ENCODE measurements around the gene C6orf136.
"Not testable (repeated sequence)": the region's sequence is repeated elsewhere in the genome, so short reads cannot be mapped to it uniquely, and the experiment has no call there.

The C6orf136 gene, protein sequence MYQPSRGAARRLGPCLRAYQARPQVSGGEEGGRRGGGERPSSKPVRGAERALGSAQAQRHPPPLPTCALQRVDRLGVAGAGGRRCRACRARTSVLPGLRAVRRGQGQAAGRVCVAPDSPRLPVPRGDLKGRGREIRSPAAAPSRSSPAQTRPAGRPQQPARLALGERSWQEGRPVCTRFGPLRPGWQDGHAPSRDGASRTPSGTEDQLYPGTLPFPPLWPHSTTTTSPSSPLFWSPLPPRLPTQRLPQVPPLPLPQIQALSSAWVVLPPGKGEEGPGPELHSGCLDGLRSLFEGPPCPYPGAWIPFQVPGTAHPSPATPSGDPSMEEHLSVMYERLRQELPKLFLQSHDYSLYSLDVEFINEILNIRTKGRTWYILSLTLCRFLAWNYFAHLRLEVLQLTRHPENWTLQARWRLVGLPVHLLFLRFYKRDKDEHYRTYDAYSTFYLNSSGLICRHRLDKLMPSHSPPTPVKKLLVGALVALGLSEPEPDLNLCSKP

DNA sequence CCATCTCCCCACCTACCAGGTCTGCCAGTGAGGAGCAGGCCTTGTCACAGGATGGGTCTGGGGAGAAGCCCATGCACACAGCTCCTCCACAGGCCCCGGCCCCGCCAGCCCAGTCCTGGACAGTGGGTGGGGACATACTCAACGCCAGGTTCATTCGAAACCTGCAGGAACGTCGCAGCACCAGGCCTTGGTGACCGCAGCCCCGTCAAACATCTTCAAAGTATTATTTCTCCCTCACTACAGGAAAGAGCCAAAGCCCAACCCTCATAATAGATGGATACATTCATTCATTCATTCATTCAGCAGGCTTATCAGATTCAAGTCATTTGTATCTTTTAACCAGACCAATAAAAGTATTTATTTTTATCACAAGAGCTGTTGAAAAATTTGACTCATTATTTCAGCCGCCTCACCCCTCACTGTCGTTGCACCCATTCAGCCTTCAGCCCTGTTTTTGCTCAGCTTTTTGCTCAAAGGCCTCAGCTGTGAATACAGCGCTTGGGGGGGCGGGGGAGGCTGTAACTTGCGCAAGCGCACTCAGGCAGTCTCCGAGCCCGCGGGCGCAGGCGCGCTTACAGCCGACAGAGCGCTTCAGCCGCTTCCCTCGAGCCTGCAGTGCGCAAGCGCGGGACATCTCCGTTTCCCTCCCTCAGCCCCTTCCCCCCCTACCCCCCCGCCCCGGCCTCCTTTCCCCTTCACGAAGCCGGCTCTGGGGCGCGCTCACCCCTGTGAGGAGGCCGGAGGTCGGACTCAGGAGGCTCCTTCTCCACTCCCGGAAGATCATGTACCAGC is at the start of gene C6orf136:
TSS of gene C6orf136 (plus strand) at position 684 of the 792 bp plus-strand sequence. CDS start at position 783, 99 bp downstream.
- TF ChIP-seq POLR2A (IDR thresholded peaks at IDR 0.05; ENCODE audit: extremely low read depth, insufficient read length) (no peak), MYC (IDR thresholded peaks at IDR 0.05; ENCODE audit: low read depth, low read length) (no peak)
- TF ChIP-seq, protein P1, sequence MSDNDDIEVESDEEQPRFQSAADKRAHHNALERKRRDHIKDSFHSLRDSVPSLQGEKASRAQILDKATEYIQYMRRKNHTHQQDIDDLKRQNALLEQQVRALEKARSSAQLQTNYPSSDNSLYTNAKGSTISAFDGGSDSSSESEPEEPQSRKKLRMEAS (IDR thresholded peaks at IDR 0.05; ENCODE audit: low read depth, low read length): peak; percentile 29; the same call in 1 of the 2 replicates
- DNase-seq (ENCODE audit: low read depth): peak; percentile 96
- H3K4me3 ChIP-seq (ENCODE audit: low read depth, low read length): peak within 1 kb of the TSS; percentile 78

- DNase-seq (ENCODE audit: low read depth): peak; percentile 82
- TF ChIP-seq POLR2A (IDR thresholded peaks at IDR 0.05; ENCODE audit: extremely low read depth, insufficient read length) (peak; percentile 16), MYC (IDR thresholded peaks at IDR 0.05; ENCODE audit: low read depth, low read length) (peak; percentile 13; the same call in 1 of the 2 replicates)
- TF ChIP-seq, protein P2, sequence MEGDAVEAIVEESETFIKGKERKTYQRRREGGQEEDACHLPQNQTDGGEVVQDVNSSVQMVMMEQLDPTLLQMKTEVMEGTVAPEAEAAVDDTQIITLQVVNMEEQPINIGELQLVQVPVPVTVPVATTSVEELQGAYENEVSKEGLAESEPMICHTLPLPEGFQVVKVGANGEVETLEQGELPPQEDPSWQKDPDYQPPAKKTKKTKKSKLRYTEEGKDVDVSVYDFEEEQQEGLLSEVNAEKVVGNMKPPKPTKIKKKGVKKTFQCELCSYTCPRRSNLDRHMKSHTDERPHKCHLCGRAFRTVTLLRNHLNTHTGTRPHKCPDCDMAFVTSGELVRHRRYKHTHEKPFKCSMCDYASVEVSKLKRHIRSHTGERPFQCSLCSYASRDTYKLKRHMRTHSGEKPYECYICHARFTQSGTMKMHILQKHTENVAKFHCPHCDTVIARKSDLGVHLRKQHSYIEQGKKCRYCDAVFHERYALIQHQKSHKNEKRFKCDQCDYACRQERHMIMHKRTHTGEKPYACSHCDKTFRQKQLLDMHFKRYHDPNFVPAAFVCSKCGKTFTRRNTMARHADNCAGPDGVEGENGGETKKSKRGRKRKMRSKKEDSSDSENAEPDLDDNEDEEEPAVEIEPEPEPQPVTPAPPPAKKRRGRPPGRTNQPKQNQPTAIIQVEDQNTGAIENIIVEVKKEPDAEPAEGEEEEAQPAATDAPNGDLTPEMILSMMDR (IDR thresholded peaks at IDR 0.05; ENCODE audit: low read depth, low read length): peak; percentile 82
- H3K4me3 ChIP-seq (ENCODE audit: low read depth, low read length): not testable (repeated sequence)
Observed at GRCh38 chr6:30597315-30598144, 49.4 kb upstream of the C6orf136 start.

DNA sequence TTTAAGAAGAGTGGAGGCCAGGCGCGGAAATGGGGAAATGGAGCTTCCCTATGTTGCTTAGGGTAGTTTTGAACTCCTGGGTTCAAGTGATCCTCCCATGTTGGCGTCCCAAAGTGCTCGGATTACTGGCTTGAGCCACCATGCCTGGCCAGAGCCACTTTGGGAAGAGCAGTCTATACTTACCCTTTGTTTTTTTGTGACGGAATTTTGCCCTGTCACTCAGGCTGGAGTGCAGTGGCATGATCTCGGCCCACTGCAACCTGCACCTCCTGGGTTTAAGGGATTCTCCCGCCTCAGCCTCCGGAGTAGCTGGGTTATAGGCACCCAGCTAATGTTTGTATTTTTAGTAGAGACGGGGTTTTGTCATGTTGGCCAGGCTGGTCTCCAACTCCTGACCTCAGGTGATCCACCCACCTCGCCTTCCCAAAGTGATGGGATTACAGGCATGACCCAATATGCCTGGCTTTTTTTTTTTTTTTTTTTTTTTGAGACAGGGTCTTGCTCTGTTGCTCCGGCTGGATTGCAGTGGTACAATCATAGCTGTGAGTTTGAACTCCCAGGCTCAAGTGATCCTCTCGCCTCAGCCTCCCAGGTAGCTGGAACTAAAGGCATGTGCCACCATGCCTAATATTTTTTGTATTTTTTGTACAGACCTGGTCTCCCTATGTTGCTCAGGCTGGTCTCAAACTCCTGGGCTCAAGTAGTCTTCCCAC is 47.9 kb upstream of the C6orf136 start:
- DNase-seq (ENCODE audit: low read depth): no peak
- H3K4me3 ChIP-seq (ENCODE audit: low read depth, low read length): no peak overlapping the region
- TF ChIP-seq, protein P2 (IDR thresholded peaks at IDR 0.05; ENCODE audit: low read depth, low read length): no peak
- TF ChIP-seq MYC (IDR thresholded peaks at IDR 0.05; ENCODE audit: low read depth, low read length) (no peak), POLR2A (IDR thresholded peaks at IDR 0.05; ENCODE audit: extremely low read depth, insufficient read length) (no peak)
- TF ChIP-seq, protein P1 (IDR thresholded peaks at IDR 0.05; ENCODE audit: low read depth, low read length): no peak

- no peak for DNase-seq (ENCODE audit: low read depth)
- no peak for TF ChIP-seq MYC (IDR thresholded peaks at IDR 0.05; ENCODE audit: low read depth, low read length)
- TF ChIP-seq, protein P1 (IDR thresholded peaks at IDR 0.05; ENCODE audit: low read depth, low read length): no peak
- TF ChIP-seq, protein P2 (IDR thresholded peaks at IDR 0.05; ENCODE audit: low read depth, low read length): no peak
- TF ChIP-seq POLR2A (IDR thresholded peaks at IDR 0.05; ENCODE audit: extremely low read depth, insufficient read length): no peak
- H3K4me3 ChIP-seq (ENCODE audit: low read depth, low read length): no peak overlapping the region
Observed at GRCh38 chr6:30599625-30600324, 47.2 kb upstream of the C6orf136 start.

DNA sequence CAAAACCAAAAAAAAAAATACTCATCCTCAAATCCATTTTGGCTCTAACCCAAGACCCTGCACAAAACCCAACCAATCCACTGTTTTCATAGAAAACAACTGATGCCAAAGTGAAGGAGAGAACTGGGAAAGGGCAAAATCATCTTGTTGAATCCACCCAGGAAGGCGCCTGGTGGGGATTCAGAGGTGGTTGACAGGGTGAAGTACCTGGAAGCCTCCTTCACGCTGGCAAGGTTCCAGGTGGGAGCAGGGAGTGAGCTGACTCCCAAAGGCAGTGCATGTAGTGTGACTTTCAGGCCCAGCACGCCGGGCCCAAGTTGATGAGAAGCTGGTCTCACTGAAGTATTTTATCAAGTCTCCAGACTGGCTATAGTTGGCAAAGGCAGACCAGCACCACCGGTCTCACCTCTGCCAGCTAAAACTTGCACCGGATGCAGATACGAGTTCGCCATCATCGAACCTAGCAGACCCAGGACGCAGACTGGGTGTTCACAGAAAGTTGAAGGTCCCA is 46.4 kb upstream of the C6orf136 start:
- TF ChIP-seq POLR2A (IDR thresholded peaks at IDR 0.05; ENCODE audit: extremely low read depth, insufficient read length): peak; percentile 13
- TF ChIP-seq, protein P2 (IDR thresholded peaks at IDR 0.05; ENCODE audit: low read depth, low read length): no peak
- no peak for DNase-seq (ENCODE audit: low read depth)
- H3K4me3 ChIP-seq (ENCODE audit: low read depth, low read length): no peak overlapping the region
